Coronary artery (tissue), 2 donors: ENCODE results near the gene ANAPC10.

ENCODE experiments used
- DNase-seq: peaks from one replicate; pipeline ENCODE4 v3.0.0-alpha.2; 2017; ENCODE audit warnings: low spot score
- H3K27ac ChIP-seq, 2 donors: fragments of 200-600 bp; sonication (generic); one replicate each; pipeline ENCODE4 v1.5.1; 2016 to 2019
- H3K4me3 ChIP-seq: fragments of 200-600 bp; sonication (generic); 2 replicates; pipeline ENCODE4 v1.5.1; 2016; ENCODE audit warnings: mild to moderate bottlenecking, moderate library complexity
- CTCF ChIP-seq: fragments of 200-600 bp; sonication (generic); IDR thresholded peaks from one replicate; pipeline ENCODE4 v1.5.1; 2019; ENCODE audit warnings: antibody characterized with exemption

ANAPC10 gene

DNA sequence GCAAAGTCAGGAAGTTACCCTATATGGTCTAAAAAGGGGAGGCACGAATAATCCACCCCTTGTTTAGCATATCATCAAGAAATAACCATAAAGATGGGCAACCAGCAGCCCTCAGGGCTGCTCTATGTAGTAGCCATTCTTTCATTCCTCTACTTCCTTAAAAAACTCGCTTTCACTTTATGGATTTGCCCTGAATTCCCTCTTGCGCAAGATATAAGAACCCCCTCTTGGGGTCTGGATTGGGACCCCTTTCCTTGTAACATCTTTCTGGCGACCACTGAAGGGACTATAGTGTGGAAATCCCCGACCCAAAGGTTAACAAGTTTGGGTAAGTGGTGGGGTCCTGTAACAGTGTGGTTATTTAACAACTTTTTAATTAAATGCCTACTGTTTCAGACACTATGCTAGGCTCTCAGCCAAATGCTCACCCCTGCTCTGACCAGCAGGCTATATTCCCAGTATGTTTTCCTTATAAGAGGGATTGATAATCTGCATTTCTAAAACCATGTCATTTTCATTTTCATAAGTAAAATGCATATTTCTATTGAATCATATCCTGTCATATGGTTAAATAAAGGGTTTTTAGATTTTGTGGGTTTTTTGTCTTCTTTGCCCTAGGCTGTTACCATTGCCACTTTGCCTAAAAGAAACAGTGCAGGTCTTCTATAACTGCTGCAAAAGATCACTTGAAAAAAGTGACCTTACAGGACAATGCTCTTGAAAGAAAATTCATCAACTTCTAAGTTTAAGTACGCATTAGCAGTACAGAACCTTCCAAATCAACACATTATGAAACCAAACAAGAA is 41.5 kb downstream of the ANAPC10 start:
- Histone ChIP-seq H3K4me3 (no peak overlapping the region), H3K27ac (no peak overlapping the region)
- no peak for TF ChIP-seq CTCF
- DNase-seq = no peak

DNA sequence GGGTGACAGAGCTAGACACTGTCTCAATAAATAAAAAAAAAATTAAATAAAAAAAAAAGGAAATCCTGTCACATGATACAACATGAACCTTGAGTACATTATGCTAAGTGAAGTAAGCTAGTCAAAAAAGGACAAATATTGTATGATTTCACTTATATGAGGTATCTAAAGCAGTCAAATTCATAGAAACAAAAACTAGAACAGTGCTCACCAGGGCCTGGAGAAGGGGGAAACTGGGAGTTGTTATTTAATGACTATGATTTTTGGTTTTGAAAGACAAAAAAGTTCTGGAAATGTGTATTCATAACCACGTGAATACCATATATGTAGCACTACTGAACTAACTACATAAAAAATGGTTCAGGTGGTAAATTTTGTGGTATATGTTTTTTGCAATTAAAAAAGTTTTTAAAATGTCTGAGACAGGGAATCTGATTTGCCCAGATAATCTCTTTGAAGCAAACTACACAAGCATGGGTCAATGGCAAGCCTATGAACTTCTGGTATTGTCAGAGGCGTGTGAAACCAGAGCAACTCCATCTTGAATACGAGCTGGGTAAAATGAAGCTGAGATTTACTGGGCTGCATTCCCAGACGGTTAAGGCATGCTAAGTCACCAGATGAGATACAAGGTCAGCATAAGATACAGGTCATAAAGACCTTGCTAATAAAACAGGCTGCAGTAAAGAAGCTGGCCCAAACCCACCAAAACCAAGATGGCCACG is 42.3 kb downstream of the ANAPC10 start:
- Histone ChIP-seq H3K4me3 (no peak overlapping the region), H3K27ac (no peak overlapping the region)
- TF ChIP-seq CTCF = no peak
- DNase-seq = no peak

GRCh38 chr4:145049241-145049640 is 48.8 kb downstream of the ANAPC10 start:
- no peak for DNase-seq
- TF ChIP-seq CTCF = no peak
- H3K4me3 ChIP-seq = no peak overlapping the region
- H3K27ac ChIP-seq = no peak overlapping the region

DNA sequence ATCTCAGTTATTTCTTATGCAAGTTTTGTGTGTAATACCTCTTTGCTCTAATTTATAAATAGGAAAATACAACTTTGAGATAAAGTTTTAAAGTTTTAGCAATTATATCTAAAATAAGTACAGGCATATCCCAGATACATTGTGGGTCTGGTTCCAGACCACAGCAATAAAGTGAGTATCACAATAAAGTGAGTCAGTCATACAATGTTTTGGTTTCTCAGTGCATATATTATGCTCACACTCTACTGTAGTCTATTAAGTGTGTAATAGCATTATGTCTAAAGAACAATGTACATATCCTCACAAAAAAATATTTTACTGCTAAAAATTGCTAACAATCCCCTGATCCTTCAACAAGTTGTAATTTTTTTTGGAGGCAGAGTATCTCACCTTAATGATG is 49.2 kb downstream of the ANAPC10 start:
- Histone ChIP-seq H3K27ac (no peak overlapping the region), H3K4me3 (no peak overlapping the region)
- TF ChIP-seq CTCF = no peak
- no peak for DNase-seq

DNA sequence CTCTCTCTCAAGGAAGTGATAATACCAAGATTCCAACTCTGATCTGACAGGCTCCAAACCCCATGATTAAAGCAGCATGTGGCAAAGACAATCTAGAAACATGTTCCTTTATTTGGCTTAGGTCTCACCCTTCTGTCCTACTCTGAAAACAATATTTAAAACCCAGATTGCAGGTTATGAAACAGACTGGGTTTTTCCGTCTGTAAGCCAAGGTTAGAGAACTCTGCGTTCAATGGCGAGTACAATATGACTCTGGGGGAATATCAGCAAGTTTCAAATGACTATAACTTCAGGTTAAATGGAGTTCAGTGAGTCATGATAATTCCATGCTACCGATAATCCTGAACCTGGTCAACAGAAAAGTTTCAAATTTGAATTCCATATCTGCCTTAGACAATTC is 50.8 kb downstream of the ANAPC10 start:
- no peak overlapping the region for H3K27ac ChIP-seq
- no peak overlapping the region for H3K4me3 ChIP-seq
- DNase-seq = no peak
- TF ChIP-seq CTCF = no peak

DNA sequence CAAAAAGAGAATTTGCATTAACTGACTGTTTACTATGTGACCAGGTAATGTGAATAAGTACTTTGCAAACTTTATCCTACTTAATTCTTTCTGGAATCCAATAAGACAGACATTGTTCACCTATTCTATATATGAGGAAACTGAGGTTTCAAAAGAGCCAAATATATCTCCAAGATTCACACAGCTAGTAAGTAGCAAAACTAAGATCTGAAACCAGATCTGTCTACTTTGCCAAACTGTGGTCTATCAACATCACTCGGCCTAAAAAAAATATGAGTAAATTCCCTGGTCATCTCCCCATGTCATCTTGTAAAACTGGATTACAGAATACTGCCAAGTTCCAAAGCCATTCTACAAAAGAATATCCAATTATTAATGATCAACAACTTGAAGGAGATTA is 52.8 kb downstream of the ANAPC10 start:
- no peak for TF ChIP-seq CTCF
- no peak for DNase-seq
- no peak overlapping the region for H3K4me3 ChIP-seq
- no peak overlapping the region for H3K27ac ChIP-seq

GRCh38 chr4:145044341-145044740 is 53.7 kb downstream of the ANAPC10 start:
- Histone ChIP-seq H3K4me3 (no peak overlapping the region), H3K27ac (no peak overlapping the region)
- DNase-seq = no peak
- TF ChIP-seq CTCF = no peak
